GM12878 (cell line): Measurements from ENCODE around the gene ADD2. TPM values are rescaled to one million over a fixed set of nuclear protein-coding genes. Genes with fewer than 3 reads are reported as not detected.

ENCODE experiments used
- ATAC-seq: fragments of 200-7000 bp; cut with Tn5 transposase; 3 replicates; pipeline ENCODE4 v1.9.1; 2020; ENCODE audit warnings: mild to moderate bottlenecking, moderate library complexity
- BruUV-seq: library from RNA; stranded (reverse); fragments of 400-500 nt; replicated peaks from 2 replicates; lab custom pipeline; 2021; lab: Mats Ljungman, UMichigan
- CTCF ChIA-PET: fragments of 300-600 bp; sonication (Branson Sonifier 250); formaldehyde crosslinking; extraction: SDS; loops from one replicate; lab custom pipeline; 2021; ENCODE audit warnings: inconsistent platforms; lab: Yijun Ruan, JAX
- POLR2A ChIA-PET: fragments of 350-600 bp; formaldehyde crosslinking; extraction: SDS; loops from one replicate; lab custom pipeline; 2021; ENCODE audit warnings: inconsistent platforms; lab: Charles Lee
- RAD21 ChIA-PET: fragments of 300-600 bp; sonication (Branson Sonifier 250); formaldehyde crosslinking; loops from one replicate; lab custom pipeline; 2023; ENCODE audit warnings: antibody characterized with exemption; ENCODE audit not compliant: unreplicated experiment; lab: Charles Lee
- SMC1A ChIA-PET: fragments of 300-600 bp; sonication (Branson Sonifier 250); formaldehyde crosslinking; loops from one replicate; lab custom pipeline; 2023; ENCODE audit not compliant: unreplicated experiment, uncharacterized antibody; lab: Charles Lee
- DNase-seq: peaks from one replicate; pipeline ENCODE4 v3.0.0-alpha.2; 2011; ENCODE audit warnings: low read depth, low spot score
- FAIRE-seq: peaks from 3 replicates; lab custom pipeline; 2011; peaks lifted over from hg19 to GRCh38; lab: Jason Lieb, UNC
- H2AFZ ChIP-seq: 2 replicates; pipeline ENCODE4 v1.6.0; 2011; ENCODE audit warnings: low read depth, low read length, control low read depth; ENCODE audit not compliant: control insufficient read depth
- H3K27ac ChIP-seq: 2 replicates; pipeline ENCODE4 v1.5.1; 2011; ENCODE audit warnings: control low read depth; ENCODE audit not compliant: control insufficient read depth, insufficient read depth
- H3K27me3 ChIP-seq, 2 experiments: replicated peaks in 1 of 2; 2 replicates each; pipeline versions ENCODE4 v1.6.0 to v1.6.1; 2011; ENCODE audit warnings: low read length in 1 of 2; ENCODE audit not compliant: control insufficient read depth in 2 of 2, insufficient read depth in 2 of 2
- H3K36me3 ChIP-seq, 2 experiments: 2 replicates each; pipeline ENCODE4 v1.5.1; 2011; ENCODE audit warnings: low read length in 1 of 2; ENCODE audit not compliant: control insufficient read depth in 2 of 2, insufficient read depth in 2 of 2
- H3K4me1 ChIP-seq: 2 replicates; pipeline ENCODE4 v1.6.1; 2011; ENCODE audit warnings: mild to moderate bottlenecking, low read length, moderate library complexity, mixed read lengths; ENCODE audit not compliant: control insufficient read depth, insufficient read depth
- H3K4me2 ChIP-seq: 2 replicates; pipeline ENCODE4 v1.6.0; 2011; ENCODE audit warnings: control low read depth; ENCODE audit not compliant: control insufficient read depth, insufficient read depth
- H3K4me3 ChIP-seq: fragments of 200-600 bp; sonication (generic); 2 replicates; pipeline ENCODE4 v1.5.1; 2016
- H3K79me2 ChIP-seq: 2 replicates; pipeline ENCODE4 v1.6.0; 2011; ENCODE audit warnings: low read length; ENCODE audit not compliant: control insufficient read depth, insufficient read depth
- H3K9ac ChIP-seq: 2 replicates; pipeline ENCODE4 v1.8.0; 2011; ENCODE audit warnings: low read length, control low read depth, mixed read lengths; ENCODE audit not compliant: control insufficient read depth, insufficient read depth
- H3K9me3 ChIP-seq: replicated peaks from 3 replicates; pipeline ENCODE4 v1.5.1; 2011; ENCODE audit warnings: mild to moderate bottlenecking, low read length; ENCODE audit not compliant: control insufficient read depth, insufficient read depth
- H4K20me1 ChIP-seq: 2 replicates; pipeline ENCODE4 v1.6.0; 2011; ENCODE audit not compliant: control insufficient read depth, insufficient read depth
- TCF12 ChIP-seq: IDR thresholded peaks from 2 replicates; pipeline ENCODE4 v1.6.1; 2011; ENCODE audit warnings: low read depth, mild to moderate bottlenecking, low read length
- ZNF274 ChIP-seq: IDR thresholded peaks from one replicate; pipeline ENCODE4 v1.8.0; 2011; ENCODE audit not compliant: insufficient read length, insufficient read depth
- ZNF592 ChIP-seq: fragments of 450-650 bp; IDR thresholded peaks from 2 replicates; pipeline ENCODE4 v1.6.1; 2017; ENCODE audit warnings: mild to moderate bottlenecking, moderate library complexity
- WGBS: methylation state at CpG from one replicate; pipeline ENCODE4 v1.1.6; 2016; ENCODE audit warnings: low lambda C conversion rate; ENCODE audit not compliant: insufficient replicate concordance, insufficient coverage; ENCODE audit errors: missing lambda C conversion rate; 5-methylcytosine and 5-hydroxymethylcytosine counted together
- in situ Hi-C: fragments of 300-500 bp; cut with MboI; formaldehyde crosslinking; loops from 9 replicates; pipeline ENCODE4 v1.14.3; 2018; ENCODE audit warnings: mixed read lengths
- intact Hi-C: fragments of 100-400 bp; cut with micrococcal nuclease; formaldehyde crosslinking; loops from one replicate; pipeline ENCODE4 v1.14.2; 2022; ENCODE audit not compliant: unreplicated experiment
- polyA plus RNA-seq, 11 experiments: library from polyadenylated mRNA; depleted of rRNA in 4 of 11; unstranded in 6 of 11; stranded (reverse) in 5 of 11; fragments of >200 nt; fragmentation: Nextera tagmentation in 4 of 11; fragmentation: Illumina TruSeq in 1 of 11; extraction: Ambion mirVana in 4 of 11; extraction: Trizol in 1 of 11; gene quantifications; 1 replicate in 1 of 11; 2 replicates in 10 of 11; pipeline versions ENCODE4 v1.2.1 to v1.2.3, GENCODE V29; 2011 to 2016; ENCODE audit warnings: inconsistent platforms in 2 of 11, missing spikeins in 2 of 11, low read depth in 1 of 11
- total RNA-seq, 4 experiments: library from RNA; depleted of rRNA in 3 of 4; stranded (reverse); fragments of >200 nt in 3 of 4; fragmentation: Illumina TruSeq in 1 of 4; extraction: Trizol in 1 of 4; gene quantifications; 2 replicates each; pipeline versions ENCODE4 v1.2.1 to v1.2.3, GENCODE V29; 2013 to 2021
- TF ChIP-seq, protein P1 (sequence below): IDR thresholded peaks from 2 replicates; pipeline ENCODE4 v1.6.1; 2012; ENCODE audit warnings: mild to moderate bottlenecking, low read depth, low read length

Gene ADD2
- total and polyA plus RNA-seq, 10 of the 15 experiments (the other 5 are each of a cell fraction or from before 2014, with no cell fraction given) = 0.05 to 0.13 (median 0.08) TPM; not detected in 7

DNA sequence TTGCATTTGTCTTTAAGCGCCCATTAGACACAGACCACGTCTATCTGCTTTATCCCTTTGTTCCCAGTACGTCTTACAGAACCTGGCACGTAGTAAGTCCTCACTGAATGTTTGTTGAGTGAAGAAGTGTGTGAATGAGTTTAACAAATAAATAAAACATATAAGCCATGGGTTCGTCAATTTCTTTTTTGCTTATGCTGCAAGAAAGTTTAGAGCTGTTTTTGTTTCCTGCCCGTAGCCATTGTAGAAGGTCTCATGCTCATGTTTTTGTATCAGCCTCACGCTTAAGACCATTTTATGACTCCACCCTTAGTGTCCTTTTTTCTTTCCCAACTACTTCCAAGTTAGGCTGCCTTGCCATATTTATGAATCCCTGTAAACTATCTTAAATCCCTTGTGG, 2.5 kb downstream of the ADD2 start:
- in situ Hi-C loops (no loop called here), intact Hi-C loops (no loop called here)
- ChIA-PET POLR2A (no interaction called here), RAD21 (no interaction called here), SMC1A (no interaction called here), CTCF (no interaction called here)
- ATAC-seq (no peak), FAIRE-seq (no peak), DNase-seq (no peak)
- Histone ChIP-seq H3K27ac (no peak overlapping the region), H3K4me1 (peaks cover 5% of the 10 kb centered on the region), H3K4me3 (no peak overlapping the region), H2AFZ (no peak overlapping the region), H3K36me3 (no peaks in the 10 kb centered on the region), H3K9ac (no peak overlapping the region), H3K4me2 (no peak overlapping the region), H3K9me3 (no peaks in the 10 kb centered on the region), H4K20me1 (no peaks in the 10 kb centered on the region), H3K27me3 (peaks cover 6 to 8% of the 10 kb centered on the region in 2 experiments; a peak in 2 of 4 replicates), H3K79me2 (no peaks in the 10 kb centered on the region)
- TF ChIP-seq ZNF592 (no peak), TCF12 (no peak), ZNF274 (no peak)
- TF ChIP-seq, protein P1, sequence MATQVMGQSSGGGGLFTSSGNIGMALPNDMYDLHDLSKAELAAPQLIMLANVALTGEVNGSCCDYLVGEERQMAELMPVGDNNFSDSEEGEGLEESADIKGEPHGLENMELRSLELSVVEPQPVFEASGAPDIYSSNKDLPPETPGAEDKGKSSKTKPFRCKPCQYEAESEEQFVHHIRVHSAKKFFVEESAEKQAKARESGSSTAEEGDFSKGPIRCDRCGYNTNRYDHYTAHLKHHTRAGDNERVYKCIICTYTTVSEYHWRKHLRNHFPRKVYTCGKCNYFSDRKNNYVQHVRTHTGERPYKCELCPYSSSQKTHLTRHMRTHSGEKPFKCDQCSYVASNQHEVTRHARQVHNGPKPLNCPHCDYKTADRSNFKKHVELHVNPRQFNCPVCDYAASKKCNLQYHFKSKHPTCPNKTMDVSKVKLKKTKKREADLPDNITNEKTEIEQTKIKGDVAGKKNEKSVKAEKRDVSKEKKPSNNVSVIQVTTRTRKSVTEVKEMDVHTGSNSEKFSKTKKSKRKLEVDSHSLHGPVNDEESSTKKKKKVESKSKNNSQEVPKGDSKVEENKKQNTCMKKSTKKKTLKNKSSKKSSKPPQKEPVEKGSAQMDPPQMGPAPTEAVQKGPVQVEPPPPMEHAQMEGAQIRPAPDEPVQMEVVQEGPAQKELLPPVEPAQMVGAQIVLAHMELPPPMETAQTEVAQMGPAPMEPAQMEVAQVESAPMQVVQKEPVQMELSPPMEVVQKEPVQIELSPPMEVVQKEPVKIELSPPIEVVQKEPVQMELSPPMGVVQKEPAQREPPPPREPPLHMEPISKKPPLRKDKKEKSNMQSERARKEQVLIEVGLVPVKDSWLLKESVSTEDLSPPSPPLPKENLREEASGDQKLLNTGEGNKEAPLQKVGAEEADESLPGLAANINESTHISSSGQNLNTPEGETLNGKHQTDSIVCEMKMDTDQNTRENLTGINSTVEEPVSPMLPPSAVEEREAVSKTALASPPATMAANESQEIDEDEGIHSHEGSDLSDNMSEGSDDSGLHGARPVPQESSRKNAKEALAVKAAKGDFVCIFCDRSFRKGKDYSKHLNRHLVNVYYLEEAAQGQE = no peak
- BruUV-seq = no TSS peak
- 54% methylated on average over 7 of the region's 7 CpGs for WGBS
